Measurements from ENCODE around the gene DRC3.
"Not testable (repeated sequence)": the region's sequence is repeated elsewhere in the genome, so short reads cannot be mapped to it uniquely, and the experiment has no call there.

- TF ChIP-seq CTCF (conservative IDR thresholded peaks at IDR 0.05; ENCODE audit: low read length); EZH2phosphoT487 (IDR thresholded peaks at IDR 0.05; ENCODE audit: borderline replicate concordance, low read depth, low read length): not testable (repeated sequence)
These were observed 23.2 kb downstream of the DRC3 start for GRCh38 chr17:17995887-17996286.
